Activated CD8-positive, alpha-beta memory T cell treated with anti-CD3 and anti-CD28 coated beads, Interleukin-2, amount 50 U/mL, for 1 hour (primary cell): Measurements from ENCODE around the gene CYP21A2.
"Not testable (repeated sequence)": the region's sequence is repeated elsewhere in the genome, so short reads cannot be mapped to it uniquely, and the experiment has no call there.

Source experiments
- DNase-seq: peaks from one replicate; pipeline ENCODE4 v3.0.0-alpha.2; 2020; ENCODE audit errors: extremely low read depth

CYP21A2 gene

GRCh38 chr6:32029553-32029952, 8.7 kb upstream of the CYP21A2 start:
- not testable (repeated sequence) for DNase-seq

- DNase-seq = not testable (repeated sequence)
Measured at GRCh38 chr6:32035283-32036013, 2.8 kb upstream of the CYP21A2 start.

- DNase-seq = not testable (repeated sequence)
Measured at GRCh38 chr6:32037136-32037535, 1.1 kb upstream of the CYP21A2 start.

- not testable (repeated sequence) for DNase-seq
Measured at GRCh38 chr6:32038878-32039277, 663 bp downstream of the CYP21A2 start.

GRCh38 chr6:32039321-32040274, 1.4 kb downstream of the CYP21A2 start:
- DNase-seq = not testable (repeated sequence)

- not testable (repeated sequence) for DNase-seq
Measured at GRCh38 chr6:32040299-32041049, 2.3 kb downstream of the CYP21A2 start.

GRCh38 chr6:32041050-32041321, 2.8 kb downstream of the CYP21A2 start:
- DNase-seq = not testable (repeated sequence)

GRCh38 chr6:32041385-32041784, 3.2 kb downstream of the CYP21A2 start:
- DNase-seq = not testable (repeated sequence)

- not testable (repeated sequence) for DNase-seq
Measured at GRCh38 chr6:32042276-32042675, 4.1 kb downstream of the CYP21A2 start.

GRCh38 chr6:32043589-32044380, 5.6 kb downstream of the CYP21A2 start:
- DNase-seq = not testable (repeated sequence)

GRCh38 chr6:32044916-32045315, 6.7 kb downstream of the CYP21A2 start:
- DNase-seq = not testable (repeated sequence)

- DNase-seq = no peak
Measured at GRCh38 chr6:32045811-32046449, 7.7 kb downstream of the CYP21A2 start.

- DNase-seq = no peak
Measured at GRCh38 chr6:32046450-32047083, 8.4 kb downstream of the CYP21A2 start.

GRCh38 chr6:32047084-32047478, 8.9 kb downstream of the CYP21A2 start:
- DNase-seq = no peak

GRCh38 chr6:32047539-32047854, 9.3 kb downstream of the CYP21A2 start:
- DNase-seq = no peak

GRCh38 chr6:32047855-32048766, 9.9 kb downstream of the CYP21A2 start:
- peak; percentile 17 for DNase-seq

- not testable (repeated sequence) for DNase-seq
Measured at GRCh38 chr6:32049149-32049548, 10.9 kb downstream of the CYP21A2 start.

GRCh38 chr6:32049736-32050135, 11.5 kb downstream of the CYP21A2 start:
- DNase-seq = not testable (repeated sequence)

- DNase-seq = no peak
Measured at GRCh38 chr6:32050562-32050961, 12.3 kb downstream of the CYP21A2 start.
